NCI-H1417 treated with DMSO at 0.1 percent for 48 hours (cell line): ENCODE results near the gene HNF4A.
"Not testable (repeated sequence)": the region's sequence is repeated elsewhere in the genome, so short reads cannot be mapped to it uniquely, and the experiment has no call there.

ENCODE experiments used
- DNase-seq: peaks from one replicate; lab custom pipeline; 2025; lab: John Stamatoyannopoulos, UW

HNF4A gene

DNA sequence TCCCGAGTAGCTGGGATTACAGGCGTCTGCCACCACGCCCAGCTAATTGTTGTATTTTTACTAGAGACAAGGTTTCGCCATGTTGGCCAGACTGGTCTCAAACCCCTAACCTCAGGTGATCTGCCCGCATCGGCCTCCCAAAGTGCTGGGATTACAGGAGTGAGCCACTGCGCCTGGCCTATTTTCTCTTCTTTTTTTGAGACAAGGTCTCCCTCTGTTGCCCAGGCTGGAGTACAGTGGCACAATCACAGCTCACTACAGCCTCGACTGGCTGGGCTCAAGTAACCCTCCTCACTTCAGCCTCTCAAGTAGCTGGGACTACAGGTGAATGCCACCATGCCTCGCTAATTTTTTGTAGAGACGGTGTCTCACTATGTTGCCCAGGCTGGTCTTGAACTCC, 9.6 kb upstream of the HNF4A start:
- DNase-seq: not testable (repeated sequence)

GRCh38 chr20:44348168-44348659, 7.3 kb upstream of the HNF4A start:
- no peak for DNase-seq

GRCh38 chr20:44349349-44349748, 6.2 kb upstream of the HNF4A start:
- DNase-seq: no peak

GRCh38 chr20:44350567-44350966, 4.9 kb upstream of the HNF4A start:
- DNase-seq: no peak

GRCh38 chr20:44354979-44355497, 461 bp upstream of the HNF4A start:
- no peak for DNase-seq

- no peak for DNase-seq
These were observed 839 bp downstream of the HNF4A start for GRCh38 chr20:44356353-44356723.

GRCh38 chr20:44357020-44357419, 1.5 kb downstream of the HNF4A start:
- DNase-seq: no peak

- DNase-seq: no peak
These were observed 2.1 kb downstream of the HNF4A start for GRCh38 chr20:44357555-44358125.

- DNase-seq: no peak
These were observed 3.3 kb downstream of the HNF4A start for GRCh38 chr20:44358776-44359175.

- DNase-seq: no peak
These were observed 4.7 kb downstream of the HNF4A start for GRCh38 chr20:44360221-44360620.

GRCh38 chr20:44361021-44361420, 5.5 kb downstream of the HNF4A start:
- DNase-seq: no peak

- DNase-seq: no peak
These were observed 7.0 kb downstream of the HNF4A start for GRCh38 chr20:44362466-44362940.

GRCh38 chr20:44364068-44364467, 8.6 kb downstream of the HNF4A start:
- no peak for DNase-seq

DNA sequence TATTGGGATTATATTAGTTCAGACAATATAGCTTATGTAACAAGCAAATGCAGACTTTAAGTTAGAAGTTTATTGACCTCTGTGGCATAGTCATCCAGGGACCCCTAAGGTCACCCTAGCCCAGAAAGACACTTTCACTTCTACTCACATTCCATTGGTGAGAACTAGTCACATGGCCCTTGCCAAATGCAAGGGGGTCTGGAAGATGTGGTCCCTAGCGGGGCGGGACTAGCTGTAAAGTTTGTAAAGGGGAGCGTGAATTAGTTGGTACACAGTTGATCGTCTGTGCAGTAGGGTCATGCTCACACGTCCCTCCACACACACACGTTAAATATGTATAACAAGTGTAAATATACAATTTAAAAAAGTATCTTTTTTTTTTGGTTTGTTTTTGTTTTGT, 9.3 kb downstream of the HNF4A start:
- no peak for DNase-seq

DNA sequence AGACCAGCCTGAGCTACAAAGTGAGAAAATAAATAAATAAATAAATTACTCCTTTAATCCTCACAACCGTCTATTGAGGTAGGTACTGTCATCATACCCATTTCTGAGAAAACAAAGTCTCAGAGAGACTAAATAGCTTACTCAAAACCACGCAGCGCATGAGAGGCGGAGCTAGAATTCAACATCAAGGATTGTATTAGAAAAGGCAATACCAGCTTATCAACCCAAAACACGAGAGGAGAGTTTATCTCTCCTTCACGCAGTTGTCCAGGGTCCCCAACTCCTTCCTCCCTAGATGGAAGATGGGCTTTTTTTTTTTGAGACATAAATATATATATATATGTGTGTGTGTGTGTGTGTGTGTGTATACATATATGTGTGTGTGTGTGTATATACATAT, 12.2 kb downstream of the HNF4A start:
- no peak for DNase-seq

GRCh38 chr20:44370639-44371218, 15.2 kb downstream of the HNF4A start:
- no peak for DNase-seq

- no peak for DNase-seq
These were observed 27.1 kb downstream of the HNF4A start for GRCh38 chr20:44382641-44383040.

DNA sequence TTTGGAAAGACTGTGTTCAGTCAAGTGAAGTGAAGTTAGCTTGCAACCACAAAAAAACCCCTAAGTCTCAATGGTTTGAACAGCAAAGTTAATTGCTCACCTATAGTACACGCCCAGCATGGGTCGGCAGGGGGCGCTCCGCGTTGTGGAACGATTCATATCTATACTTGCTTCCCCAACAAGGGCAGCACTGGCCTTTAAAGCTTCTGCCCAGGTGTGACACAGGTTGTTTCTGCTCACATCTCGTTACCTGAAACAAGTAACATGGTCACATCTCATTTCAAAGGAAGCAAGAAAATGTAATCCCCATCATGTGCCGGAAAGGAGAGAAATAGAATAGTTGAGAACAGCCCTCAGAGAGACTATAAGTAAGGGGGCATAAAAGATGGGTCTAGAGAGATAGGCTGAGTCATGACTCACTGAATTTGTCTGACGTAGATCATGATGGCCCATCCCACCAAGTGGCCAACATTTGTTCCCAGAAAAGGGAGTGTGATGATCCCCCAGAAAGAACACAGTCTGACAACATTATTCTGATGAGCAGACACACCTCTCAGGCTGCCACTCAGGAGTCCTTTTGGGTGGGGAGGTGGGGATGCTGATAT, 29.0 kb downstream of the HNF4A start:
- peak; percentile 22 for DNase-seq

- peak; percentile 8 for DNase-seq
These were observed 33.0 kb downstream of the HNF4A start for GRCh38 chr20:44388466-44389023.

DNA sequence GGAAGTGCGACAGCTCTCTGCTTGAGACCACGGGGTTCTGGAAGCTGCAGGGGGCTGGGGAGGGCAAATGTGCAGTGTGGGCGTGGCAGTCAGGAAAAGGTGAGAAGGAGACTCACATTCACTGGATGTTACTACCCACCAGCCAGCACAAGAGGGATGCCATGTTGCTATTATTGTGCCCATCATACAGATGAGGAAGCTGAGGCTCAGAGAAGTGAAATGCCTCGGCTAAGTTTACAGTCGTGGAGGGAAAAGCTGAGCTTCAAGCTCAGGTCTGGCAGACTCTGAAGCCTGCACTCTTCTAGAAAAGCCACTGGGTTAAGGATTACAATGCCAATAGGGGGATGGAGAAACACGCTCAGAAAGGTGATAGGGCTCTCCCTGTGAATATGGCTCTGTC, 34.4 kb downstream of the HNF4A start:
- no peak for DNase-seq

GRCh38 chr20:44390280-44390679, 34.8 kb downstream of the HNF4A start:
- DNase-seq: no peak

DNA sequence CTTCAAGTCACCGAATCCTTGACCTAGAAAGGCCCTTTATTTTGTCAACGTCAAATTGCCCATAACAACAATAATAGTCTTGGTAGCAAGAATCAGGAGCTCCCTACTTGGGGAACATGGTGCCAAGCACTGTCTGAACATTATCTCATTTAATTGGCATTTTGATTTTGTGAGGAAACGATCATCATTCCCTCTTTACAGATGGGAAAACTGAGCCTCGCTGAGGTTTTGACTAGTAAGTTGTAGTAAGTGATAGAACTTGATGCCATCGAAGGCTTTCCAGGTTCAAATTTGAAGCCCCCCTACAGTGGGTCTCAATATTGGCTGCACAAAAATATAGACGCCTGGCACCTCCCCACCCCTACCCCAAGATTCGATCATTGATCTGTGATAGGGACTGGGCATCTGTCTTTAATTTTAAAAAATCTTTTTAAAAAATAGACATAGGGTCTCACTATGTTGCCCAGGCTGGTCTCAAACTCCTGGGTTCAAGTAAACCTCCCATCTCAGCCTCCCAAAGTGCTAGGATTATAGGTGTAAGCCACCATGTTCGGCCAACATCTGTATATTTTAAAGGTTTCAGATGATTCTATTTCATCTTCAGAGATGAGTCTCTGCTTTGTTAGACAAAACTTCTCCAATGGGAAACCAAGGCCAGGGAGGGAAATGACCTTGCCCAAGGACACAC, 36.7 kb downstream of the HNF4A start:
- no peak for DNase-seq
